Rectal smooth muscle tissue (tissue), 1 donor: ENCODE measurements around the gene CDC6.
A peak's percentile ranks its signal among the peaks of the same experiment; 100 is the strongest.

Experiments
- H3K27ac ChIP-seq: one replicate; pipeline ENCODE4 v1.7.0; 2013; ENCODE audit warnings: low read depth, low read length, inconsistent platforms
- H3K27me3 ChIP-seq: one replicate; pipeline ENCODE4 v1.7.0; 2013; ENCODE audit warnings: low read length; ENCODE audit not compliant: control insufficient read depth, insufficient read depth
- H3K36me3 ChIP-seq: one replicate; pipeline ENCODE4 v1.7.0; 2013; ENCODE audit warnings: low read length; ENCODE audit not compliant: control insufficient read depth, insufficient read depth
- H3K4me1 ChIP-seq: one replicate; pipeline ENCODE4 v1.7.0; 2013; ENCODE audit warnings: low read length; ENCODE audit not compliant: control insufficient read depth, insufficient read depth
- H3K4me3 ChIP-seq: one replicate; pipeline ENCODE4 v1.7.0; 2013; ENCODE audit warnings: low read length
- H3K9ac ChIP-seq: one replicate; pipeline ENCODE4 v1.7.0; 2013; ENCODE audit warnings: low read length

CDC6 gene

DNA sequence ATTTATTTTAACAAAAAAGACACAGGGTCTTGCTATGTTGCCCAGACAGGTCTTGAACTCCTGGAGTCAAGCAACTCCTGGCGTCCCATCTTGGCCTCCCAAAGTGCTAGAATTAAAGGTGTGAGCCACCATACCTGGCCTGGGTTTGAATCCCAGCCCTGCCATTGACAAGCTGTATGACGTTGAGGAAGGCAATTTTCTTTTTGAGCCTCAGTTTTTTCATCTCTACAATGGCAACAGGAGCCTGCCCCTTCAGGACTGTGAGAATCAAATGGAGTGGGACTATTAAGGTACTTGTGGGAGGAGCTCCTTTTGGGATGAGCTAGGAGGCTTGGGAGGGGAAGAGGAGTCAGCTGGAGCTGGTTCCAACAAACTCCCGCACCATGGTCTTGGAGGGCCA is 27.5 kb downstream of the CDC6 start:
- Histone ChIP-seq H3K9ac (no peak overlapping the region), H3K4me3 (no peak overlapping the region), H3K36me3 (no peaks in the 10 kb centered on the region), H3K27me3 (no peaks in the 10 kb centered on the region), H3K27ac (no peak overlapping the region), H3K4me1 (peaks cover 55% of the 10 kb centered on the region)

DNA sequence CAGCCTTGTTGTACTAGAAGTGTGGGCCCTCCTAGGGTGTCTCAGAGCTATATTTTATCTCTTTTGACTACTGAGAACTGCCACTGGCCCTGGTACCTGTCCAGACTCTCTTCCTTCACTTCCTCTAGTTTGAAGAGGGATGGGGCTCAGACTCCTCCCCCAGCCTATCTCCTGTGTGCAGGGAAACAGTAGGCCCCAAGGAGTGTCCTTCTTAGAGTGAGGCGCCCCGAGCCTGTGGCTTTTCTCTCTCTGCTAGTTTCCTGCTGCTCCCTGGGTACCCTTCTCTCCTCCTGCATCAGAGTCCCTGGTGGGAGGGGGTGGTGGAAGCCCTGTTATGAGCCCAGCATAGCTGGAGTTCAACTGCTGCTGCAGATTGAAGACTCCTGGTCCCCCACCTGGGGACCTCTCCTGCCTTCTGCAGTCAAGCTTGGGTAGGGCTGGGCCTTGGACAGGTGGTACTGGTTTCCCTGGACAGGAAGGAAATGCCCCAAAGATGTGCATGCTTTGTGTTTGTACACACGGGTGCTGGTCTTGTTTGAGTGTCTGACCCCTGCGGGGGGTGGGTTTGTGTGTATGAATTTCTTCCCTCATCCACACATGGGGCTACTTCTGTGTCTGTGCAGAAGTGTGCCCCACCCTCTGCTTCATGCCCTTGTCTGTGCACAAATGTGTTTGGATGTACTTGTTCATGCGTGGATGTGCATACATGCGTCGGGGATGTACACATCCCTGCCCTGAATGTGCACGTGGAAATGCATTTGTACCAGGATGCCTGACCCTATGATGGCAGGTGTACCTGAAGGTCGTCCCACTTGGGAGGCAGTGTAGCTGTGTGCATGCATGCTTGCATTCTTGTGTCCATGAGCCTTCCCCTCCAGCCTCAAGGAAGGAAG is 28.2 kb downstream of the CDC6 start:
- Histone ChIP-seq H3K27me3 (no peaks in the 10 kb centered on the region), H3K4me1 (peaks cover 60% of the 10 kb centered on the region), H3K27ac (peak overlapping the region; percentile 29), H3K9ac (peak overlapping the region; percentile 29), H3K36me3 (no peaks in the 10 kb centered on the region), H3K4me3 (peak overlapping the region; percentile 7)

DNA sequence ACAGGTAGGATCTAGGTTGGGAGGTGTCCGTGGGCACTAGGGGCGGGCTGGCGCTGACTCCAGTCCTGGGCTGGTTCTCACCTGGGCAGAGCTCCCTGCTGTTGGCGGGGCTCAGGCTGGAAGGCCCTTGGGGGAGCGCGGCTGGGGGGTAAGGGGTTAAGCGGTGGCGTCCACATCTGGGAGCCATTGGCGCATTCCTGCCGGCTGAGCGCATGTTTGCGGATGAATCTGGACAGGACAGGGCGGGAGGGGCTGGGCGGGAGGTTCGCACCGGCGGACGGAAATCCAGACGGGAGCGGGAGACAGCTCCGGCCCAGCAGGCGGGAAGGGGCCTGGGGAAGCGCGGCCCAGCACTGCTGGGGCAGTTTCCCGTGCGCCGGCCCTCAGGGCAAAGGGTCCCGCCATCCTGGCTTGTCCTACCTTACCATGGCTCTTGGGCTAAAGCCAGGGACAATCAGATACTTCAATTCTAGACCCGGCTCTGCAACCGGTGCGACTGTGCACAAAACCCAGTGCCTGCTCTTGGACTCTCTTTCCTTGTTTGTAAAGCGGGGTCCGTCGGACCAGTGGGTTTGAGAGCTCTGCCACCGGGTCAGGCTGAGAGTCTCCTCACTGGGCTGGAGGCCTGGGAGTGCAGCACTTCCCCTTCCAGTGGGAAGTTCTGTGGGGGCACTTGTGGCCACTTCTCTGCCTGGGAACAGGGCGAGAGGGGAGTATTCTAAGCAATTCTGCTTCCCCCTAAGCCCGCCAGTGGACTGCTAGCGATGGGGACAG is 29.1 kb downstream of the CDC6 start:
- peaks cover 59% of the 10 kb centered on the region for H3K4me1 ChIP-seq

DNA sequence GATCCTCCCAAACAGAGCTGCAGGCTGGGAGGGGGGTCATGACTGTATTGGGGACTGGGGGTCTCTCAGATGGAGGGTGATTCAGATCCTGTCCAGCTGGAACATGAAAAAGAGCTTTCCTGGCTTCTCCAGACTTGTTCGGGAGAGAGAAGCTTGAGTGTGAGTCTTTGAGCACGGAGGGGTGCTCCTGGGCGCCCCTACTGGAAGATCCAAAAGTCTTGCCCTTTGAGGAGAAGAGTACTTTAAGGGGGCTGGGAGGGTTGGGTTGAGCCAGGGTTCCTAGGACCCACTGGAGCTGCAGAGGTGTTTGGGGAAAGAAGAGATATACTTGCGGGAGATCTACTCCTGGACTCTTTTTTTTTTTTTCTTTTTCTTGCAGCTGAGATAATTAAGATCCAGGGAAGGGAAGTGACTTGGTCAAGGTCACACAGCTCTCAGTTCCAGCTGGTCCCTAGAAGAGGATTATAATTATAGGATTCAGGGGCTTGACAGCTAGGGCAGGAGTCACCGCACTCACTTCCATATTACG is 29.7 kb downstream of the CDC6 start:
- Histone ChIP-seq H3K4me1 (peaks cover 58% of the 10 kb centered on the region), H3K27ac (peak overlapping the region; percentile 80), H3K27me3 (no peaks in the 10 kb centered on the region), H3K4me3 (peak overlapping the region; percentile 89), H3K9ac (peak overlapping the region; percentile 24), H3K36me3 (no peaks in the 10 kb centered on the region)

More for the DNA sequence above, 29.1 kb downstream of the CDC6 start:
- Histone ChIP-seq H3K9ac (peak overlapping the region; percentile 24), H3K36me3 (no peaks in the 10 kb centered on the region), H3K27me3 (no peaks in the 10 kb centered on the region), H3K27ac (peak overlapping the region; percentile 80), H3K4me3 (peak overlapping the region; percentile 89)

DNA sequence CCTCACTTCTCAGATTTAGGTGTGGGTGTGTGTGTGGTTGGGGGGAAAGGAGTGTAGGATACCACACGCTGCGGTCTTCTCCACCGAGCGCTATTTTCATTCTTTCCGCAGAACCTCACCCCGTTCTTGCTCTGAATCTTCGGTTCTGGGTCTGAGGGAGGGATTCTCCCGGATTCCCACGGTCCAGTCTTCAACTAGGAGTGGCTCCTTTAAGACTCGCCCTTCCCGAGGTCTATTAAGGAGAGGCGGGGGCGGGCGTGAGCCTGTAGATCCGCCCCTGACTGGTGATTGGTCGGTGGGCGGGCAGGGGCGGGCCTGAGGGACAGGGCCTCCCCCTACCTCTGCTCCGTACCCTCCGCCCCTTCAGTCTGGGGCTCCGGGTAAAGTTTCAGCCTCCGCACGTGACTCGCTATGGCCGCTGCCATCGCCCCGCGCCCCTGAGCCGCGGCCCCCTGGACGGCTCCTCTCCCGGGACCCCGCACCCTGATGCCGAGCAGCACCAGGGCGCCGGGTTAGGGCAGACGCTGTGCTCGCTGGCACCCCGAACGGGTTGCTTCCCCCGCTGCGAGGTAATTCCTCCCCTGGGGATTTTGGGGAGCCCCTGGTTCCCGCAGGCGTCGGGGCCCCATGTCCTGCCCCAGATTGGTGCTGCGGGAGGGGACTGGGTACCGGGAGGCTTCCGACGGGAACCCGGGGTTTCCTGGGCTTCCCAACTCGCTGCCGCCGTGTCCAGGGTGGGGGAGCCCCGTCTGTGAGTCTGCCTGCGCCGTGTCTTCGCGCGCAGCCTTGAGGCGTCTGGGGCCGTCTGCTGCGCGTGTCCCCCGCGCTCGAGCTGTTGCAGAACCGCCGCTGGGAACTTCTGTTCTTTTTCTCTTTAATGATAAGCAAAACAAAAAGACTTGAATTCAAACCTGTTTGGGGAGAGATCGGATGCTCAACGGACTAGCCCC is 30.5 kb downstream of the CDC6 start:
- Histone ChIP-seq H3K27ac (peak overlapping the region; percentile 80), H3K36me3 (no peaks in the 10 kb centered on the region), H3K27me3 (no peaks in the 10 kb centered on the region), H3K4me1 (peaks cover 58% of the 10 kb centered on the region), H3K9ac (peak overlapping the region; percentile 51), H3K4me3 (peak overlapping the region; percentile 89)

DNA sequence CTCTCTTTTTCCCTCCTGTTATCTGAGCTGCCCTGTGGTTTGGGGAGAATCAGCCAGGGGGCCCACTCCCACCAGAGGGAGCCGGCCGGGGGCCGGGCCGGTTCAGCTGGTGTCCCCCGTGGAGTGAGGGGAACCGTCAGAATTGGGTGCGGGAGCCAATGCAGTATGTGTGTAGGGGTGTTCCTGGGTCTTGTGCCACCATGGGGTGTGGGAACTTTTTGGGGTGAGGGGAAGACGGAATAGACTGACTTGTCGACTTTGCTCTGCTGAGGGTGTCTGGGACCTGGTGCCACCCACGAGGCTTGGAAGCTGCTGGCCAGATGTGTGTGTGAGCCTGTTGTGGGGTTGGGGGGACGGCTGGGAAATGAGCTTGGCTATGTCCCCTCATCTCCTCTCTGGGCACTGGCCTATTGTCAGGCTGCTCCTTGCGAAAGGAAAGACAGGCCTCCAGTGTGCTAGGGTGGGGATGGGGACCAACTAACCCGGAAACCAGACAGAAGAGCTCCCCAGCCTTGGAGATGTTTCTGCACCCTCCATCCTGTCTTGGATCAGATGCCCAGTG is 31.2 kb downstream of the CDC6 start:
- Histone ChIP-seq H3K27me3 (no peaks in the 10 kb centered on the region), H3K4me3 (peak overlapping the region; percentile 89), H3K36me3 (no peaks in the 10 kb centered on the region), H3K4me1 (peaks cover 64% of the 10 kb centered on the region), H3K27ac (peak overlapping the region; percentile 74), H3K9ac (peak overlapping the region; percentile 51)

DNA sequence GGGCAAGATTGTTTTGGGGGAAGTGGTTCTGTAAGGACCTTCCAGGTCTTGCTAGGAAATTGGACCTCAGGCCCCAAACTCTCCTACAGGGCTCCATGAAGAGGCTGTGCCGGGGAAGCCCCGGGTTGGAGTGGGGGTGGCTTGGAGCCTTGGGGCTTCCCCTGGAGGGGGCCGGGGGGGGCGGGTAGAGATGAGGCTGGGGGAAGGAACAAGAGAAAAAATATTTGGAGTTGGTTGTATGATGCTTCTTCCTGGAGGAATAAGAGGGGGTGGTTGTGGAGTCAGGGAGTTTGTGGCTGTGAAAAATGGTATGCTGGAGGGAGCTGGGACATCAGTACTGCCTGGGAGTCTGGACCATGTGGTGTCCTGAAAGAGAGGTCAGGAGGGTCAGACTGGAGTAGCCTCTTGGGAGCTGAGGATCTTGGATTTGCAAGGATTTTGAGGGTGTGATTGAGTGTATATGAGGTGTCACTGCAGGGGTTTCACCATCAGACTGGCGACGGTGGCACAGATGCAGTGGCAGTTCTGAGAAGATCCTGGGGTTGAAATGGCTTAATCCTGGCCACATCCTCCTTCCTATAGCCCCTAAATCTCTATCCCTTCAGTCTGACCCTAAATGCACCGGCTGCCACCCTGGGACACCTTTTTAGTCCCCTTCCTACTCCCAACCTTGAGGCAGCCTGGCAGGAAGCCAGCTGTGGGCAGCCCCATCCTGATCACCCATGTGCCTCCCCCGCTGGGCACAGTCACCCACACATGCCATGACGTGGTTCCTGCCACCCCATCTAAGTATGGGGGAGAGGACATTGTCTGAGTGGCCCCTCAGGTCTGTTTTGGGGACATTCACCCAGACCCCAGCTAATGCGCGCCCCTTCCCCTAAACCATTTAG is 32.2 kb downstream of the CDC6 start:
- no peaks in the 10 kb centered on the region for H3K36me3 ChIP-seq
- peak overlapping the region; percentile 74 for H3K27ac ChIP-seq
- no peak overlapping the region for H3K9ac ChIP-seq
- peak overlapping the region; percentile 89 for H3K4me3 ChIP-seq
- peaks cover 66% of the 10 kb centered on the region for H3K4me1 ChIP-seq
- no peaks in the 10 kb centered on the region for H3K27me3 ChIP-seq

DNA sequence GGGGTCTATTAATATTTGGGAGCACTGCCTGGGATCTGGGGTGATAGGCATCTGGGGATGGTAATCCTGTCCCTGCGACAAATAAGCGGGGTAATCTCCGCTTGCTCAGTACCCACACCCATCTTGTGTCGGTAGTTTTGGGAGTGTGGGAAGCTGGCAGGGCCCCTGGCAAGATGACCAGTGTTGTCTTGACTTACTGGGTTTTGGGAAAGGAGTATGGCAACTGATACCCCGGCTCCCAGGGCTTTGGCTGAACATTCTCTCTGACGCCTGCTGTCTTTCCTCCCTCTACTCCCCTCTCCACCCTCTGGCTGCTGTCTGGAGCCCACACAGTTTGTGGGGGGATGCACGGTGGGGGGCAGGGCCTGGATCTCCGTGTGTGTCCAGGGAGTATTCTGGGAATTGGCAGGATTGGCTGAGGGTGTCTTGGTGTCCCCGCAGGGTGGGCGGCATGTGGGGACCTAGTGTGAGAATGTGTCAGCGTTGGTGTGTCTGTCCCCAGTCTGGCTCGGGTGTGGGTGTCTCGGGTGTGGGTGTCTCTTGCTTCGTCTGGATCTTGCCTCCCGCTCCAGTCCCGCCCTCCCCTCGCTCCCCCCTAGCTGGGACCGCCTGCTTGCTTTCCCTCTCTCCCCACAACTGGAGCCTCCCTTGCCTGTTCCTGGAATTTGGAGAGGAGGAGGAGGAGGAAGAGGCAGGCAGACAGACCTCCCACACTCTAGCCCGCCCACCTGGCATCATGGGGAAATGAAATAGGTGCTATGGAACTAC is 33.3 kb downstream of the CDC6 start:
- Histone ChIP-seq H3K4me1 (peaks cover 60% of the 10 kb centered on the region), H3K4me3 (peak overlapping the region; percentile 72), H3K9ac (peak overlapping the region; percentile 8), H3K27me3 (no peaks in the 10 kb centered on the region), H3K36me3 (no peaks in the 10 kb centered on the region), H3K27ac (peak overlapping the region; percentile 74)

DNA sequence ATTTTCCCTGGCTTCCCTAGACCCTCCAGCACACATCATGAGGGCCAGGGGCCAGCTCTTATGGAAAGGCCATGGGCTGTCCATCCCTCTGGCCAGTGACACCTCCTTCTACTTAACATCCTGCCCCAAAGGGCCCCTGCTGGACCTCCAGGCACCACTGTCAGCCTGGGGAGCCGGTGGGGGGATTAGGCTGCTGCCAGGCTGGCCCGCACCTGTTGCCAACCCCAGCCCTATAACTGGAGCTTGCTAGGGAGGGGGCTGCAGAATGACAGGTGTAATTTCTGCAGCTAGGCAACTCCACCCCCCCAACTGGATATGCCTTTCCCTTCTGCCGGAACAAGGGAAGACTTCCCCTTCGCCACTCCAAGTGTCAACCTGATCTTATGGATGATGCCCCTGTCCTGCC is 33.8 kb downstream of the CDC6 start:
- Histone ChIP-seq H3K4me1 (peaks cover 54% of the 10 kb centered on the region), H3K4me3 (peak overlapping the region; percentile 72), H3K27ac (peak overlapping the region; percentile 74), H3K9ac (no peak overlapping the region), H3K36me3 (no peaks in the 10 kb centered on the region), H3K27me3 (no peaks in the 10 kb centered on the region)

DNA sequence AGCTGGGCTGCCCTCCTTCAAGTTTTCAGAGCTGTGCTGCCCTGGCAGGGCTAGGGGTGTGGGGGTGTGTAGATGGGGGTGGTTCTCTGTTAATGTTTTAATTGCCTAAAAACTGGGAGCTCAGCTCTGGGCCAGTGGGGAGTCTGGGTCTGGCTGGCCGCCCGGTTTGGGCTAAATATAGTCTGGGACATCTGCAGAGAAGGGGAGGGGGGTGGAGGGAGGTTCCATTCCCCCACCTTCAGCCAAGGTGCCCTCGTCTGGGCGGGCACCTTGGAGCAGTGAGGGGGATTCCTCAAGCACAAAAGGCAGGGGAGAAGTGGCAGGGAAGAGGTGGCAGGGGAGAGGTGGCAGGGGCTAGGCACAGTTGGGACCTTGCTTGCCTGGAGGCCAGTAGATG is 34.3 kb downstream of the CDC6 start:
- Histone ChIP-seq H3K27ac (peak overlapping the region; percentile 83), H3K9ac (peak overlapping the region; percentile 42), H3K27me3 (no peaks in the 10 kb centered on the region), H3K4me1 (peaks cover 52% of the 10 kb centered on the region), H3K36me3 (no peaks in the 10 kb centered on the region), H3K4me3 (peak overlapping the region; percentile 72)
